NCI-H2107 (cell line): ENCODE measurements around the gene IPO5.

ENCODE experiments used
- DNase-seq: peaks from one replicate; lab custom pipeline; 2025; lab: John Stamatoyannopoulos, UW

IPO5 gene

DNA sequence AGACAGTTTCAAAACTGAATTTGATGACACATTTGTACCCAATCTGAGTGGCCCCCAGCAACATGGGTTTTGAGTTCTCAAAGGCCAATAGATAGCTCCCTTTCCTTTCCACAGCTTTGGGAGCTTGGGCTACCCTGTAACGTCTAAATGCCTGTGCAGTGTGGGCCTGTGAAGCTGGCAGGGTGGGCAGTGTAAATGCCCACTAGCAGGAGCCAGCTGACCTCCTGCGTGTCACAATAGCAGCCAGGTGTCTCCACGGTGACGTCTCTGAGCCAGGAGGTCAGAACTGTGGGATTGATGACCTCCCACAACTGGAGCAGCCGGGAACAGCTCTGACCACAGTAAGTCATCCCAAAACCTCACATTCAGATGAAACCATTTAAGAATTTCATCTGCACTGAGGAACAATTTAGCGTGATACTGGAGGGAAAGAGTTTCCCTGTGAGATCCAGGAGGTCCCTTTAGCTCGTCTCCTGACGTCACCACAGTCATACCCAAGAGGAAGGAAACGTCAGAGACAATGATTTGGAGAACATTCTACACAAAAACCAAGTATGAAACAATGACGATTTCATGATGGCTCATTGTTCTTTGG, at the start of gene IPO5:
TSS of gene IPO5 (plus strand) at position 300 of the 595 bp plus-strand sequence. CDS start 23,022 bp downstream, outside the sequence.
- no peak for DNase-seq

DNA sequence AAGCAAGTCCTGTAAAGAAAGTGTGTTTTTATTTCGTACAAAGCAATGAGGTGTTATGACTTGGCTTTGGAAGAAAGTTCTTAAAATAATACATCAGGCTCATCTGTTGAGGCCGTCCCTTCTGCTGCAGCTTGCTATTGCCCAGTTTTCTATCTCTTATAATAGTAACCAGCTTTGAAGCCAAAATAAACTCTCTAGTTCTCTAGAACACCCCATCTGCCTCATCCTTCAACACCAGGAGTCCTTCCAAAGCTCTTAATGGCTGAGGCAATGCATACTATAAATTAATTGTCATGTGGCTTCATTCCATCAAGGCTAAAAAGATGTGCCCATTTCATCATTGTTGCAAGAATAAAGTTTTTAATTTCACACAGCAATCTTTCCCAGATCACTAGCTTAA, 49.4 kb upstream of the IPO5 start:
- no peak for DNase-seq

DNA sequence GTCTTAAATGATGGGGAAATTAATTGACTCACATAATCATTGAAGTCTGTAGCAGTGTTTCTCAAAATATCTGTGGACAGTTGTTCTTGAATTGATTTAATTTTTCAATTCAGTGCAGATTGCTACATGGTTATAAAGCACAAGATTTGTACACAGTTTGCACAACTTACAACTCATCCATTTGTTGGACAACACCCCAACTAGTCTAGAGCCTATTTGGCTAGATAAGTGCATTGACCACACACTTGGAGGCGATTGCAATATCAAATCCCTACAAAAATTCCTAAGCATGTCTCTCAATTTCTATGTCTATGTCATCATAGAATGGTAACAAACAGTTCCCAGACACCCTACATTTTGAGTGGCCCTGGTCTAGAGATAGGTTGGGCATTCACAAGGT, 48.0 kb upstream of the IPO5 start:
- DNase-seq: no peak

DNA sequence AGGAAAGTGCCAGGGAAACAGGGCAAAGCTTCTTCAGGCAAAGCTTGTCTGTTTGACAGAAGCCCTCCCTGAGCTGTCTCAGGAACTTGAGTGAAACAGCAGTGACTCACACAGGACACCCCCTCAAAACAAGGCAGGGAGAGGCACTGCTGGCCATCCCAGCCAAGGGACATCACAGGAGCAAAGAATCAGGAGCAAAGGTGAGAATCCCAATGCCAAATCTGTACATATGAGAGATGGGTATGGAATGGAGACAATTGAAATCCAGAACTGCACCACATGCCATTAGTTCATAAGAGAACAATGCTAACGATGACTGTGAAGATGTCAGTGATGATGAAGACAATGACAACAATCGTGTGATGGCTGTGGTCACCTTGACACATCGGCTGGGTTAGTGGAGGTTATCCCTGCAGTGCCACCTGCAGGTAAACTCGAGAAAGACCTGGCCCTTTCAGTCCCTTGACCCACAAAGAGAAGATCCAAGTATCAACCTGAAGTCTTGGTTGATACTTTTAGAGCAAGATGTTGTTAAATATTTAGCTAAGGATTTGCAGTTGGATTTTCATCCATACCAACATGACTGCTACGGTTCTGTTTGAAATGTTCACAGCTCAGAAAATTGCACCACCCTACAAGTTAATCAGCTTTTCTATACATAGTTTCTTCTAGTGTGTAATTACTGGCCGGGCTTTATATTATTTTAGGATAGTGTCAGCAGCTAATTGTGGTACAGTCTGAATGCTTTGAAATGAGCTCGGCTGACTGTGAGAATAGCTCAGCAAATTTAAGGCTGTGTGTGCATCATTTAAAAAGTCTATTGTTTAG, 42.0 kb upstream of the IPO5 start:
- DNase-seq: no peak

DNA sequence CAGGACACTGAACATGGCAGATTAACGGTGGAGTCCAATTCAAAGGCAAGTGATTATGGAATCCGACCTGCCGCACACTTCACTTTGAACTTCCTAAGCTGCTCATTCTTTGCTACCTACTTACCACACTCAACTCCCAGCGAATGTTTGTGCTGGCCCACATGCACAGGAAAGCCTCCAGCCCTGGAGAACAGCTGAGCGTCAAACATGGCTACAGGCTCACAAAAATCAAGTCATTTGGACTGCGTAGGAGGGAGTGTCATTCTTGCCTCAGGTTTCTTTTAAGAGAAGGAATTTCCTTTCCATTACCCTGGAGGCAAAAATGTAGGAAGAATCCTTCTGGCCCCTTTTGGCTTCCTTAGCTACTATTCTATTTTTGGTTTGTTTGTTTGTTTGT, 41.3 kb upstream of the IPO5 start:
- DNase-seq: no peak

DNA sequence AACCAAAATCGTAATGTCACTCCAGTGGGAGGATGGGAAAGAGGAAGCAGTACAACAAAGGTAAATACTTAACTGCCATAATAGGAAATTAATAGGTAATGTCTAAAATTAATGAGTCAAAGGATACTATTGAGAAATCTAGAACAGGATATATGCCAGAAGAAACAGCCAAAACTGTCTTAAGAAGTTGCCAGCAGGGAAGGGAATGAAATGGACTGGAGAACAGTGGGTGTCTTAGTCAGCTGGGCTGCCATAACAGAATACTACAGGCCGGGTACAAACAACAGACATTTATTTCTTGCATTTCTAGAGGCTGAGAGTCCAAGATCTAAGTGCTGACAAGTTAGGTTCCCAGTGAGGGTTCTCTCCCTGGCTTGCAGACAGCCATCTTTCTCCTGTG, 40.3 kb upstream of the IPO5 start:
- no peak for DNase-seq

DNA sequence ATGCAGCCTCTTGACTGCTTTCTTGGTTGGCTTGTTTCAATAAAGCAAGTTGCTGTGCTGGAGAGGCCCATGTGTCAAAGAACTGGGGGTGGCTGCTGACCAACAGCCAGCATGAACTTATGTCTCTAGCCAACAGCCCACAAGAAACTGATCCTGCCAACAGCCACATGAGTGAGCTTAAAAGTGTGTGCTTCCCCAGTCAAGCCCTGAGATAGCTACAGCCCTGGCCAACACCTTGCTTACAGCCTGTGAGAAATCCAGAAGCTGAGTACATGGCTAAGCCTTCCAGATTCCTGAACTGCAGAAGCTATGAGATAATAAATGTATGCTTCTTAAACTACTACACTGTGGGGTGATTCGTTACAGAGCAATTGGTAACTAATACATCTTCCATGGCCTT, 38.9 kb upstream of the IPO5 start:
- DNase-seq: no peak

DNA sequence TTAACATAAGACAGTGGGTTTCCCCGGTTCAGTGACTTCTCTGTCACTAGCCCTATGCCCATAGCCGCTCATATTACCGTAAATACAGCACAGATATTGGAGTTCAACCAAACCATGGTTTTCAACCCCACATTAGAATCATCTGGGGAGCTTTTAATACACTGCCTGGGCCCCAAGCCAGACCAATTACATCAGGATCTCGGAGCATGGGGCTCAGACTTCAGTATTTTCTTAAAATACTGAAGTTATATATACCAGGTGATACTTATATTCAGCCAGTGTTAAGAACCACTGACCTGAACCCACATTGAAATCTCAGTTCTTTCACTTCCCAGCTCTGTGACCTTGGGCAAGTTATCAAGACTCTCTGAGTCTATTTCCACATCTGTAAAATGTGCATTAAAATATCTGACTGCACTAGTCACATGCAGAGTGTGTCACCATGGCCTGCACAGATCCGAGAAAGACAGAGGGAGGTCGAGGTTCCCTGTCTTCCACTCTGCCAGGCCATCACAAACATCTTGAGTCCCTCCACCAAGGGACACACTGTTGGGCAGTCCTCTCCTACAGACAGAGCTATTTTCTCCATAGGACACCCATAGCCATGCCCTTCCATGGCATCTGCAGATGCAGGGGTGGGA, 32.2 kb upstream of the IPO5 start:
- no peak for DNase-seq

DNA sequence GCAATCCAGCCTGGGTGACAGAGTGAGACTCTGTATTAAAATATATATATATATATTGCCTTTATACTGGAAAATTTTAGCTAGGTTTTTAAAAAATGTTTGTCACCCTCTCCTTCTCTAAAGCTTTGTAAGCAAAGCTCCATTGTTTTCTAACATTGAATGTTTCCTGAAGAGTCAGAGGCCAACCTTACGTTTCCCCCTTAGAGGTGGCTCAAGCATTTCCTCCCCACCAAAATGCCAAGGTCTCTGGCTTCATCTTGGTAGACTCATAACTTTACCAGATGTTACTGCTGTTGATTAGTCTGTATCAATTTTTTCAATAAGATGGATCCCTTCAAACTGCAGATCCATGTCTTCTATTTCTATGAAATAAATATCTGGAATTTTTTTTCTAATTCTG, 25.2 kb upstream of the IPO5 start:
- no peak for DNase-seq

DNA sequence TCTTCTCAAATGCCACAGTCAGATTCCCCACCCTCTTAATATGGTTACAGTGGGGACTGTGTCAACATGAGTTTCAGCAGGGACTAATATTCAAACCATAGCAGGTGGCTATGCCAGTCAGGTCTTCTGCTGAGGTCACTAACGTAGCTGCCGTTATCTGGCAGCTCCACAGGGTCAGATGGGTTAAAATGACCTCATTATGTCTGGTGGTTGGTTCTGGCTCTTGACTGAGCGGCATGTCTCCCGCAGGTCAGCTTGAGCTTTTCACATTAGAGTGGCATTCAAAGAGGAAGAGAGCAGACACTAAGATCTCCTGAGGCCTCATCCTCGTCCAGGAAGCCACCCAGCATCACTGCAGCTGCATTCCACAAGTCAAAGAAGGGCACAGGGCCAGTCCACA, 21.4 kb upstream of the IPO5 start:
- no peak for DNase-seq

DNA sequence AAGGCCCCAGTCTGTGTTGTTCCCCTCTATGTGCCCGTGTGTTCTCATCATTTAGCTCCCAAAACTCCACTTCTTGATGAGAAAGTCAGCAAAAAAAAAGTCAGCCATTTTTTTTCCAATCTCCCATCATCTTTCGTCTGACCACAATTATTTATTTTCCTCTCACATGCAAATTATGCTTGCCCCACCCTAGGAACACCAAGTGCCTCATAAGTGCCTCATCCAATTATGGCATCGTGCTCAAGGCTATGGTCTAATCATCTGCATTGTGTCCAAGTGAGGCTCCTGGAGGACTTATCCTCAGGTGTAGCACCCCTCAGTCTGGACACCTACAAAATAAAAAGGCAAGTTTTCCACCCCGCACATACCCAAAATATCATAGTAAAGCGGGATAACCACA, 20.8 kb upstream of the IPO5 start:
- DNase-seq: no peak

DNA sequence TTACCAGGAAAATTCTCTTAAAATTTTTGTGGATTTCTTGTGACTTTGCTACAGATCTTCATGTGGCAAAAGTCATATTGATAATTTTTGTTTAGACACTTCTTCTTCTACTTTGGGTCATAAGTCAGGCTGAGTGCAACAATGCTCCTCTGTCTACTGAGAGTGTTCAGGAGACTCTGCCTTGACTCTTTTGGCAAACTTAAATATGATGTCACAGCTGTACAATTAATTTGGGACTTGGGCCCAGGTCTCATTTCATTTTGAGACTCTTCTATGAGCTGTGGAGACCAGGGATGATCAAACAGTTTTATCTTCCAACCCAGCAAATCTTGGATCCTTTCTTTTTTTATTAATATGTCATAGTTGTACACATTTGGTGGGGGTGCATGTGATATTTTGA, 19.7 kb upstream of the IPO5 start:
- DNase-seq: no peak

DNA sequence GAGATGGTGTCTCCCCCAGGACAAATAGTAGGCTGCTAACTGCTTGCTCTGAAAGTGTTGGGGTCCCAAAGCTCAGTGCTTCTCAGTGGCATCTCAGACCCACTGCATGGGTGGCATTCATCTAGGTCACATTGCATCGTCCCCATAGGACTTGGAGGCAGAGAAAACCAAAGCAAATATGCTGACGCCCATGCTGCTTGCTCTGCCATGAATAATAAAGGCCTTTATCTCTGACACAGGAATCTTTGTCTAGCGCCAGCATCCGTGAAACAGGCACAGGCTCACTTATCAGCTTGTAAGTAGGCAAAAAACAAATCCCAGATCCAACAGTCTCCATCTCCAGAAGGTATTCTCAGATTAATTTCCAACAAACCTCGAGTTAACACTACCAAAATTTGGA, 18.9 kb upstream of the IPO5 start:
- no peak for DNase-seq

DNA sequence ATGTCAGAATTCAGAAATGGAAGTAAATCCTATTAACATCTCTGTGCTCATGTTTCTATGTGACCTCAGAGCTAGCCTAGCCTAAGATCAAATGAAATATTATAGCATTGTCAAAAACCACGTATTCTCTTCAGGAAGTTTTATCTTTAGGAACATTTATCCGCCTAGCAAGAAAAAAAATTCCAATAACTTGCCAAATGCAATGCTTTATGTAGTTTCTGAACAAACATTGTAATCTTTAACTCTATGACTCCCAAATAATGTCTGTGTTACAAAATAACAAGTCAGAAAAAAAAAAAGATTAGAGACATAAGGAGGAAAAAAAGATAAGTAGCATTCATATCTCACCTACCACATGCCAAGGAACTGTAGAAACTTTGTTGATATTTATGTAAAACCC, 18.4 kb upstream of the IPO5 start:
- no peak for DNase-seq

DNA sequence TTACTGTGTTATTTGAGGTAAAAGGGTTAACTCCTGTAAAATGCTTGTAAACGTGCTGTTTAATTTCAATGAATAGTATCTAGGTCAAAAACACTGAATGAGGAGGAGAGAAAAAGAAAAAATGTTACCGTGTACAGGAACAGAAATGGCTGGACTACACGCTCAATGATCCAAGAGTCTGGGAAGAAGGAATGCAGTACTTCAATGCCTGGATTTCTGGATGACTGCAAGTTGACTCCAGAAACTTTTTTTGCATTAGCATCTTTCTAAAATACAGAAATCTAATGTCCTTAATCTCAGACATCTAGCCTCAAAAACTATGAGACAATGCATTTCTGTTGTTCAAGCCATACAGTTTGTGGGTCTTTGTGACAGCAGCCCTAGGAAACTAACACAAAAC, 17.4 kb upstream of the IPO5 start:
- no peak for DNase-seq

DNA sequence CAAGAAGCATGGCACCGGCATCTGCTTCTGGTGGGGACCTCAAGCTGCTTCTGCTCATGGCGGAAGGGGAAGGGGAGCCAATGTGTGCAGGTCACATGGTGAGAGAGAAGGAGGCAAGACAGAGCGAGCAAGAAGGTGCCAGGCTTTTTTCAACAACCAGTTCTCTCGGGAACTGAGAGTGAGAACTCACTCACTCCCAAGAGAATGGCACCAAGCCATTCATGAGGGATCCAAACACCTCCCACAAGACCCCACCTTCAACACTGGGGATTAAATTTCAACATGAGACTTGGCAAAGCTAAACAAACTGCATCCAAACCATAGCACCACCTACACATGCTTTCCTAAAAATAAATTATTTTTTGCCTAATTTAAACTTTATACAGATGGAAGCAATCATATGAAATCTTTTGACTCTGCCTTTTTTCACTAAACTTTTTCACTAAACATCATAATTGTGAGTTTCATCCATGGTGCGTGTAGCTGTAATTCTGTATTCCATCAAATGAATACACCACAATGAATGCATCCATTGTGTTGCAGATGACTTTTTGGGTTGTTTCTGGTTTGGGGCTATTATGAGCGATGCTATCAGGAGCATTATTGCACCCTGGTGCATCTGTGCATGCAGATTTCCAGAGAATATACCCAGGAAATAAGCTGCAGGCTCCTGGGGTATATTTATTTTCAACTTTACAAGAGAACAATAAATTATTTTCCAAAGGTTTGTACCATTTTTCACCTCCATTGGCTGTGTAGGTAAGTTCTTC, 14.6 kb upstream of the IPO5 start:
- no peak for DNase-seq

DNA sequence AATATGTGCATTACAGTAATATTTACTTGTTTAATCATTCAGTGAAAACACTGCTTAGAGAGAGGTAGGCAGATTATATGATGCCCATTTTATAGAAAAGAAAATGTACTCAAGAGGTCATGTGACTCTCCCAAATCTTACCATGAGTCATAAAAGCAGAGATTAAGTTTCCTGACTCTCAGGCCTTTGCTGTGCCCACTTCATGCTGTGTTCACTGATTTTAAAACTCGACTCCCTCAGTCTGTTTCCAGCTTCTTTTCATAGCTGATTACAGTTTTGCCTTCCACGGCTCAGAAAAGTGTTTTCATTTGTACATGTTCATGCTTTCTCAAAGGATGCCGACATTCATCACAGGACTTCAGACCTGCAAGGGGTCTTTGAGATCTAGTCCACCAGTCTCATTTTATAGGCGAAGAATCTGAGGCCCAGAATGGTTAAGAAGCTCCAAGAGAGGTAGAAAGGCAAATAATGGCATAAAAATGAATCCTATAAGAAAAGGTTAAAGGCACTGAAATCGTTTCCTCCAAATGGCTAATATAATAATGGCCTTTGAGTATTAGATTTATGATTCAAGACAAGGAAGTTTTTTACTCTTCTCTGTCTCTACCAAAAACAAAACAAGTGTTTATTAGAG, 9.0 kb upstream of the IPO5 start:
- no peak for DNase-seq

DNA sequence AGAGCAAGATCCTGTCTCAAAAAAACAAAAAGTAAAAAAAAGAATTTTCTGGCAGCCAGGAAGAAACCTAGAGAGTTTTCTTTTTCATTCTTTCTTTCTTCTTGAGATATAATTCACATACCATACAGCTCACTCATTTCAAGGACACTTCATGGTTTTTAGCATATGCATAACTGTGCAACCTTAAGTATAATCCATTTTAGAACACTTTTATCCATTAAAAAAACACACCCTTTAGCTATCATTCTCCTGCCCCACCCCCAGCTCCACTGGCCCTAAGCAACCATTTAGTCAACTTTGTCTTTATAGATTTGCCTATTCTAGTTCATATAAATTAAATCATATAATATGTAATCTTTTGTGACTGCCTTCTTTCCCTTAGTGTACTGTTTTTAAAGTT, 8.1 kb upstream of the IPO5 start:
- DNase-seq: no peak

DNA sequence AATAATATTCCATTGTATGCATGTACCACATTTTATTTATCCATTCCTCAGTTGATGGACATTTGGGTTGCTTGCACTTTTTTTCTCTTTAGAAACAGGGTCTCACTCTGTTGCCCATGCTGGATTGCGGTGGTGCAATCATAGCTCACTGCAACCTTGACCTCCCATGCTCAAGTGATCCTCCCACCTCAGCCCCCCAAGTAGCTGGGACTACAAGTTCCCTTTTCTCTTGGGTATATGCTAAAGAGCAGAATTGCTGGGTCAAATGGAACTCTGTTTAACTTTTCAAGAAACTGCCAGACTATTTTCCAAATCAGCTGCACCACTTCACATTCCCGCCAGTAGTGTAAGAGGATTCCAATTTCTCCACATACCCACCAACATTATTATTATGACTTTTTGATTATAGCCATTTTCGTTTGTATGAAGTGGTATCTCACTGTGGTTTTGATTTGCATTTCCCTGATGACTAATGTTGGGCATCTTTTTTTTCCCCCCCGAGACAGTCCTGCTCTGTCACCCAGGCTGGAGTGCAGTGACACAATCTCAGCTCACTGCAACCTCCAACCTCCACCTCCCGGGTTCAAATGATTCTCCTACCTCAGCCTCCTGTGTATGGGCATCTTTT, 7.6 kb upstream of the IPO5 start:
- DNase-seq: no peak

DNA sequence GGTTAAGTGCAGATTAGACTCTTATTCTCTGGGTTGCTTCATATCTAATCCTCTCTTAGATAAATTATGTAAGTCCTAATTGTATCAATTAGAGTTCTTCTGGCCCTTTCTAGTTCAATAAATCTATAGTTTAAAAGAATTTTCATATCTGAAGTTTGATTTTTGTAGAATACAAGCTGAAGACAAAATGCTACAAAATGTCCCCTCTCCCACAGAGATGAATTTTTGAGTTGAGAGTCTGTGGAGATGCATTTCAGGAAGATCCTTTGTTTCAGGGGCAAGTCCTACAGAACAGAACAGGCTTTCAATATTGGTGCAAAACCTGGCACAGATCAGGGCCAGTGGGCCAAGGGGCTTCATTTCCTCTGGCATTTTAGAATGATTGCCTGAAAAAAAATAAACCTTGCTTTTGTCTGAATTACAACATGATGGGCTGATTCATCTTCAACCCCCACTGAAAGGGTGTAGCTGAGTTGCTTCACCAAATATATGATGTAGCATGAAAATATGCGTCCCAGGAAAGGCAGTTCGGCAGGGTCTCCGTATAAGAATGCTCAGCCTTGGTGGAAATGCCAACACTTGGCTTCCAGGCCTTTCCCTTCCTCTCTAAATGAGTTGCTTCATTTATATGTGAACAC, 6.4 kb upstream of the IPO5 start:
- no peak for DNase-seq

DNA sequence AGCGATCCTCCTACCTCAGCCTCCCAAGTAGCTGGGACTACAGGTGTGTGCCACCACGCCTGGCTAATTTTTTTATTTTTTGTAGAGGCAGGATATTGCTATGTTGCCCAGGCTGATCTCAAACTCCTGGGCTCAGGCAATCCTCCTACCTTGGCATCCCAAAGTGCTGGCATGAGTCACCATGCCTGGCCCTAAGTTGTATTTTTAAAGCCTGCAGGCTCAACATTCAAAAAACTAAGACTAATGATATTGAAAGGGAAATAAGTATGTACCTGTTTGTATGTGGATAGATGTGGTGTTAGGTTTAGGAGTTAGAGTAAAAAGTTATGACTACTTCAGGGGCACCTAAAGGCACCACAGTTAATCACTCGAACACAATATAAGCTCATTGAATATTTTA, 5.4 kb upstream of the IPO5 start:
- DNase-seq: no peak
